ENCODE measurements around the gene MOXD1. TPM values are rescaled to one million over a fixed set of nuclear protein-coding genes. Genes with fewer than 3 reads are reported as not detected.

MOXD1 gene
- polyA plus RNA-seq, 1 of the 3 experiments (the other 2 are of a cell fraction), result 252 TPM

DNA sequence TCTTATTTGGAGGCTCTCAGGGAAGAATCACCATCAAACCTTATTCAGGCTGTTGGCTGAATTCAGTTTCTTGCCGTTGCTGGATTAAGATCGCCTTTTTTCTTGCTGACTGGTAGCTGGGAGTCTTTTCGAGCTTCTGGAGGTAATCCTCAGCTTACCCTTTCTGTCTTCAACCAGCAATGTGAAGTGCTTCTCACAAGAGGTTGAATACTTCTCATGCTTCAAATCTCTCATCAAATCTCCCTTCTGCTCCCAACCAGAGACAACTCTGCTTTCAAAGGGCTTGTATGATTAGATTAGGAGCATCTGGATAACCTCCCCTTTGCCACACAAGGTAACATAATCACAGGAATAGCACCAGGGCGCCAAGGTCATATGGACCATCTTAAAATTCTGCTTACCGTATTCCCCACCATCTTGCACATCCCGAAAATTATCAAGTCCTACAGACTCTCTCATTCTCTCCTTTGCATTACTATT lies 137.2 kb downstream of the MOXD1 start:
- Histone ChIP-seq H3K4me2 (no peak overlapping the region), H3K36me3 (replicated peaks in 1 of 2; ENCODE audit: control insufficient read depth in 1 of 2, insufficient read depth in 2 of 2, low read length in 1 of 2) (no peaks in the 10 kb centered on the region), H3K4me3 (ENCODE audit: low read depth in 2 of 2, low read length in 1 of 2) (no peak overlapping the region), H2AFZ (ENCODE audit: low read depth) (no peak overlapping the region), H3K4me1 (ENCODE audit: control insufficient read depth in 1 of 2, insufficient read depth in 2 of 2, low read depth in 1 of 2, low read length in 1 of 2) (no peaks in the 10 kb centered on the region), H3K9me3 (no peaks in the 10 kb centered on the region), H3K9me2 (no peaks in the 10 kb centered on the region), H3K27ac (ENCODE audit: low read depth in 2 of 2, low read length in 1 of 2) (no peak overlapping the region), H3F3A (replicated peaks; ENCODE audit: insufficient read depth) (no peaks in the 10 kb centered on the region), H3K9ac (no peak overlapping the region), H4K20me1 (ENCODE audit: insufficient read depth) (no peaks in the 10 kb centered on the region), H3K79me2 (ENCODE audit: insufficient read depth) (no peaks in the 10 kb centered on the region), H3K27me3 (ENCODE audit: insufficient read depth) (peaks cover 7% of the 10 kb centered on the region; the same call in 1 of the 2 replicates)
- TF ChIP-seq SIN3A (IDR thresholded peaks at IDR 0.05; ENCODE audit: borderline replicate concordance, low read depth, low read length) (no peak), GATA2 (CRISPR knock-in tag; IDR thresholded peaks at IDR 0.05) (no peak), MEF2A (IDR thresholded peaks at IDR 0.05; ENCODE audit: borderline replicate concordance, low read depth) (no peak), MXI1 (IDR thresholded peaks at IDR 0.05; ENCODE audit: low read depth, low read length) (no peak), NRF1 (IDR thresholded peaks at IDR 0.05; ENCODE audit: low read depth, low read length) (no peak), CHD2 (IDR thresholded peaks at IDR 0.05; ENCODE audit: low read length, partially characterized antibody) (no peak), JUND (IDR thresholded peaks at IDR 0.05) (no peak), FOSL2 (IDR thresholded peaks at IDR 0.05; ENCODE audit: borderline replicate concordance, low read depth) (no peak), FOXM1 (IDR thresholded peaks at IDR 0.05; ENCODE audit: low read depth) (no peak), EP300 (IDR thresholded peaks at IDR 0.05; ENCODE audit: borderline replicate concordance in 1 of 2, low read depth in 1 of 2, low read length in 1 of 2) (no peak), TCF12 (IDR thresholded peaks at IDR 0.05) (no peak)
- TF ChIP-seq, protein P1, sequence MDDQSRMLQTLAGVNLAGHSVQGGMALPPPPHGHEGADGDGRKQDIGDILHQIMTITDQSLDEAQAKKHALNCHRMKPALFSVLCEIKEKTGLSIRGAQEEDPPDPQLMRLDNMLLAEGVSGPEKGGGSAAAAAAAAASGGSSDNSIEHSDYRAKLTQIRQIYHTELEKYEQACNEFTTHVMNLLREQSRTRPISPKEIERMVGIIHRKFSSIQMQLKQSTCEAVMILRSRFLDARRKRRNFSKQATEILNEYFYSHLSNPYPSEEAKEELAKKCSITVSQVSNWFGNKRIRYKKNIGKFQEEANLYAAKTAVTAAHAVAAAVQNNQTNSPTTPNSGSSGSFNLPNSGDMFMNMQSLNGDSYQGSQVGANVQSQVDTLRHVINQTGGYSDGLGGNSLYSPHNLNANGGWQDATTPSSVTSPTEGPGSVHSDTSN (IDR thresholded peaks at IDR 0.05), result no peak
- TF ChIP-seq, protein P2, sequence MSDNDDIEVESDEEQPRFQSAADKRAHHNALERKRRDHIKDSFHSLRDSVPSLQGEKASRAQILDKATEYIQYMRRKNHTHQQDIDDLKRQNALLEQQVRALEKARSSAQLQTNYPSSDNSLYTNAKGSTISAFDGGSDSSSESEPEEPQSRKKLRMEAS (IDR thresholded peaks at IDR 0.05; ENCODE audit: low read depth), result no peak
- TF ChIP-seq, protein P3, sequence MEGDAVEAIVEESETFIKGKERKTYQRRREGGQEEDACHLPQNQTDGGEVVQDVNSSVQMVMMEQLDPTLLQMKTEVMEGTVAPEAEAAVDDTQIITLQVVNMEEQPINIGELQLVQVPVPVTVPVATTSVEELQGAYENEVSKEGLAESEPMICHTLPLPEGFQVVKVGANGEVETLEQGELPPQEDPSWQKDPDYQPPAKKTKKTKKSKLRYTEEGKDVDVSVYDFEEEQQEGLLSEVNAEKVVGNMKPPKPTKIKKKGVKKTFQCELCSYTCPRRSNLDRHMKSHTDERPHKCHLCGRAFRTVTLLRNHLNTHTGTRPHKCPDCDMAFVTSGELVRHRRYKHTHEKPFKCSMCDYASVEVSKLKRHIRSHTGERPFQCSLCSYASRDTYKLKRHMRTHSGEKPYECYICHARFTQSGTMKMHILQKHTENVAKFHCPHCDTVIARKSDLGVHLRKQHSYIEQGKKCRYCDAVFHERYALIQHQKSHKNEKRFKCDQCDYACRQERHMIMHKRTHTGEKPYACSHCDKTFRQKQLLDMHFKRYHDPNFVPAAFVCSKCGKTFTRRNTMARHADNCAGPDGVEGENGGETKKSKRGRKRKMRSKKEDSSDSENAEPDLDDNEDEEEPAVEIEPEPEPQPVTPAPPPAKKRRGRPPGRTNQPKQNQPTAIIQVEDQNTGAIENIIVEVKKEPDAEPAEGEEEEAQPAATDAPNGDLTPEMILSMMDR (IDR thresholded peaks at IDR 0.05), result no peak
- TF ChIP-seq, protein P4, sequence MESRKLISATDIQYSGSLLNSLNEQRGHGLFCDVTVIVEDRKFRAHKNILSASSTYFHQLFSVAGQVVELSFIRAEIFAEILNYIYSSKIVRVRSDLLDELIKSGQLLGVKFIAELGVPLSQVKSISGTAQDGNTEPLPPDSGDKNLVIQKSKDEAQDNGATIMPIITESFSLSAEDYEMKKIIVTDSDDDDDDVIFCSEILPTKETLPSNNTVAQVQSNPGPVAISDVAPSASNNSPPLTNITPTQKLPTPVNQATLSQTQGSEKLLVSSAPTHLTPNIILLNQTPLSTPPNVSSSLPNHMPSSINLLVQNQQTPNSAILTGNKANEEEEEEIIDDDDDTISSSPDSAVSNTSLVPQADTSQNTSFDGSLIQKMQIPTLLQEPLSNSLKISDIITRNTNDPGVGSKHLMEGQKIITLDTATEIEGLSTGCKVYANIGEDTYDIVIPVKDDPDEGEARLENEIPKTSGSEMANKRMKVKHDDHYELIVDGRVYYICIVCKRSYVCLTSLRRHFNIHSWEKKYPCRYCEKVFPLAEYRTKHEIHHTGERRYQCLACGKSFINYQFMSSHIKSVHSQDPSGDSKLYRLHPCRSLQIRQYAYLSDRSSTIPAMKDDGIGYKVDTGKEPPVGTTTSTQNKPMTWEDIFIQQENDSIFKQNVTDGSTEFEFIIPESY (IDR thresholded peaks at IDR 0.05; ENCODE audit: borderline replicate concordance, low read depth), result no peak
- TF ChIP-seq, protein P5, sequence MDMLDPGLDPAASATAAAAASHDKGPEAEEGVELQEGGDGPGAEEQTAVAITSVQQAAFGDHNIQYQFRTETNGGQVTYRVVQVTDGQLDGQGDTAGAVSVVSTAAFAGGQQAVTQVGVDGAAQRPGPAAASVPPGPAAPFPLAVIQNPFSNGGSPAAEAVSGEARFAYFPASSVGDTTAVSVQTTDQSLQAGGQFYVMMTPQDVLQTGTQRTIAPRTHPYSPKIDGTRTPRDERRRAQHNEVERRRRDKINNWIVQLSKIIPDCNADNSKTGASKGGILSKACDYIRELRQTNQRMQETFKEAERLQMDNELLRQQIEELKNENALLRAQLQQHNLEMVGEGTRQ (IDR thresholded peaks at IDR 0.05; ENCODE audit: borderline replicate concordance, low read depth, low read length), result no peak
- under 1% methylated on average over 6 of the region's 6 CpGs for WGBS (ENCODE audit: low lambda C conversion rate)
- ChIA-PET POLR2A (no interaction called here), CTCF (interaction anchor here (0.6 to 11.5 kb wide), 3 partner anchors 15 to 1289 kb away, joined by 3 to 114 read pairs (median 4); no protein-coding TSS in a partner anchor)
- DNase-seq, result no peak

Measured in SK-N-SH (cell line).